ENCODE data around the gene NTM. TPM values are rescaled to one million over a fixed set of nuclear protein-coding genes. Genes with fewer than 3 reads are reported as not detected.
"Not testable (repeated sequence)": the region's sequence is repeated elsewhere in the genome, so short reads cannot be mapped to it uniquely, and the experiment has no call there.

The NTM gene
- total RNA-seq, 2 donors from 2014 or later, result not detected

- H3K27ac Mint-ChIP-seq, result no peak overlapping the region
- ATAC-seq (replicated peaks in 1 of 2), result no peak
- no peaks in the 10 kb centered on the region for H3K27me3 Mint-ChIP-seq (ENCODE audit: low read depth)
- no peaks in the 10 kb centered on the region for H3K4me1 Mint-ChIP-seq (ENCODE audit: low read depth)
- no peak for DNase-seq
- no peak overlapping the region for H3K4me3 Mint-ChIP-seq
- H3K9me3 Mint-ChIP-seq, result peaks cover 0 to 5% of the 10 kb centered on the region in 2 donors
- no peaks in the 10 kb centered on the region for H3K36me3 Mint-ChIP-seq (ENCODE audit: insufficient read depth in 2 of 2)
Measured at GRCh38 chr11:132058211-132058772, 687.9 kb downstream of the NTM start.

- H3K36me3 Mint-ChIP-seq (ENCODE audit: insufficient read depth in 2 of 2), result no peaks in the 10 kb centered on the region
- H3K4me3 Mint-ChIP-seq, result no peak overlapping the region
- no peaks in the 10 kb centered on the region for H3K27me3 Mint-ChIP-seq (ENCODE audit: low read depth)
- no peak for DNase-seq
- peaks cover under 1 to 5% of the 10 kb centered on the region in 2 donors for H3K9me3 Mint-ChIP-seq
- H3K4me1 Mint-ChIP-seq (ENCODE audit: low read depth), result no peaks in the 10 kb centered on the region
- H3K27ac Mint-ChIP-seq, result no peak overlapping the region
- ATAC-seq (replicated peaks in 1 of 2), result no peak
Measured at GRCh38 chr11:132060567-132060966, 690.2 kb downstream of the NTM start.

DNA sequence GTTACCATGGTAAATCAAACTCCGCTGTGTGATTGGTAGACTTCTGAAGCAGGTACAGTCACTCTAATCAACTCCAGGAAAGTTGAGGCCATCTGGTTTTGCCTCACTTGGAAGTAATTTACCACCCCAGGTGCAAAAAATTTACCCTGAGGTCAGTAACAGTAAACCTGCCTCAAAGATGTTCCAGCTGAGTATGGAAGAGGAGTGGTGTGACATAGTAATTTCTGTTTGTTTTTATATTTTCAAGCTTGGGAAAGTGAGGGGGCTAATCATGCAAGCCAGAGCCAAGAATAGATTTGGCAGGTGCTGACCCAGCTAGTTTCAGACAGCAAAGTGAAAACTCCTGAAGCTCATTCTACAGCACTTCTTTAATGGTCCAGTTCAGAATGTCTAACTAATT is 691.6 kb downstream of the NTM start:
- no peaks in the 10 kb centered on the region for H3K4me1 Mint-ChIP-seq (ENCODE audit: low read depth)

GRCh38 chr11:132062541-132062940 is 692.1 kb downstream of the NTM start:
- Mint-ChIP-seq H3K27me3 (ENCODE audit: low read depth) (no peaks in the 10 kb centered on the region), H3K4me1 (ENCODE audit: low read depth) (no peaks in the 10 kb centered on the region)

More for the DNA sequence above, 691.6 kb downstream of the NTM start:
- ATAC-seq (replicated peaks in 1 of 2) (no peak), DNase-seq (no peak)
- no peak overlapping the region for H3K27ac Mint-ChIP-seq
- H3K9me3 Mint-ChIP-seq, result peaks cover 7 to 10% of the 10 kb centered on the region in 2 donors
- no peak overlapping the region for H3K4me3 Mint-ChIP-seq
- peaks cover 1 to 2% of the 10 kb centered on the region in 2 donors for H3K36me3 Mint-ChIP-seq (ENCODE audit: insufficient read depth in 2 of 2)
- no peaks in the 10 kb centered on the region for H3K27me3 Mint-ChIP-seq (ENCODE audit: low read depth)

GRCh38 chr11:132064987-132065620 is 694.7 kb downstream of the NTM start:
- Mint-ChIP-seq H3K36me3 (ENCODE audit: insufficient read depth in 2 of 2) (peaks cover 1 to 6% of the 10 kb centered on the region in 2 donors), H3K27me3 (ENCODE audit: low read depth) (no peaks in the 10 kb centered on the region), H3K4me1 (ENCODE audit: low read depth) (no peaks in the 10 kb centered on the region), H3K27ac (no peak overlapping the region), H3K4me3 (no peak overlapping the region), H3K9me3 (peaks cover 4 to 16% of the 10 kb centered on the region in 2 donors)
- ATAC-seq (replicated peaks in 1 of 2), result no peak
- DNase-seq, result no peak

More at GRCh38 chr11:132062541-132062940, 692.1 kb downstream of the NTM start:
- ATAC-seq (replicated peaks in 1 of 2) (no peak), DNase-seq (no peak)
- H3K4me3 Mint-ChIP-seq, result no peak overlapping the region
- H3K27ac Mint-ChIP-seq, result no peak overlapping the region
- H3K36me3 Mint-ChIP-seq (ENCODE audit: insufficient read depth in 2 of 2), result peaks cover 1 to 2% of the 10 kb centered on the region in 2 donors
- H3K9me3 Mint-ChIP-seq, result peaks cover 7 to 10% of the 10 kb centered on the region in 2 donors

GRCh38 chr11:132068556-132068955 is 698.1 kb downstream of the NTM start:
- no peaks in the 10 kb centered on the region for H3K27me3 Mint-ChIP-seq (ENCODE audit: low read depth)
- ATAC-seq (replicated peaks in 1 of 2) (no peak), DNase-seq (no peak)
- H3K27ac Mint-ChIP-seq, result no peak overlapping the region
- no peaks in the 10 kb centered on the region for H3K4me1 Mint-ChIP-seq (ENCODE audit: low read depth)
- peaks cover 6 to 17% of the 10 kb centered on the region in 2 donors for H3K9me3 Mint-ChIP-seq
- peaks cover 1 to 6% of the 10 kb centered on the region in 2 donors for H3K36me3 Mint-ChIP-seq (ENCODE audit: insufficient read depth in 2 of 2)
- H3K4me3 Mint-ChIP-seq, result no peak overlapping the region

- not testable (repeated sequence) for H3K27ac Mint-ChIP-seq; H3K27me3 Mint-ChIP-seq (ENCODE audit: low read depth); ATAC-seq (replicated peaks in 1 of 2); H3K36me3 Mint-ChIP-seq (ENCODE audit: insufficient read depth in 2 of 2); DNase-seq; H3K4me1 Mint-ChIP-seq (ENCODE audit: low read depth); H3K4me3 Mint-ChIP-seq
- peaks cover 6 to 17% of the 10 kb centered on the region in 2 donors for H3K9me3 Mint-ChIP-seq
Measured at GRCh38 chr11:132069593-132069992, 699.2 kb downstream of the NTM start.

- not testable (repeated sequence) for H3K36me3 Mint-ChIP-seq (ENCODE audit: insufficient read depth in 2 of 2); H3K4me1 Mint-ChIP-seq (ENCODE audit: low read depth); H3K27me3 Mint-ChIP-seq (ENCODE audit: low read depth); DNase-seq; H3K4me3 Mint-ChIP-seq; H3K27ac Mint-ChIP-seq; ATAC-seq (replicated peaks in 1 of 2)
- peaks cover 6 to 15% of the 10 kb centered on the region in 2 donors for H3K9me3 Mint-ChIP-seq
Measured at GRCh38 chr11:132070907-132071306, 700.5 kb downstream of the NTM start.

DNA sequence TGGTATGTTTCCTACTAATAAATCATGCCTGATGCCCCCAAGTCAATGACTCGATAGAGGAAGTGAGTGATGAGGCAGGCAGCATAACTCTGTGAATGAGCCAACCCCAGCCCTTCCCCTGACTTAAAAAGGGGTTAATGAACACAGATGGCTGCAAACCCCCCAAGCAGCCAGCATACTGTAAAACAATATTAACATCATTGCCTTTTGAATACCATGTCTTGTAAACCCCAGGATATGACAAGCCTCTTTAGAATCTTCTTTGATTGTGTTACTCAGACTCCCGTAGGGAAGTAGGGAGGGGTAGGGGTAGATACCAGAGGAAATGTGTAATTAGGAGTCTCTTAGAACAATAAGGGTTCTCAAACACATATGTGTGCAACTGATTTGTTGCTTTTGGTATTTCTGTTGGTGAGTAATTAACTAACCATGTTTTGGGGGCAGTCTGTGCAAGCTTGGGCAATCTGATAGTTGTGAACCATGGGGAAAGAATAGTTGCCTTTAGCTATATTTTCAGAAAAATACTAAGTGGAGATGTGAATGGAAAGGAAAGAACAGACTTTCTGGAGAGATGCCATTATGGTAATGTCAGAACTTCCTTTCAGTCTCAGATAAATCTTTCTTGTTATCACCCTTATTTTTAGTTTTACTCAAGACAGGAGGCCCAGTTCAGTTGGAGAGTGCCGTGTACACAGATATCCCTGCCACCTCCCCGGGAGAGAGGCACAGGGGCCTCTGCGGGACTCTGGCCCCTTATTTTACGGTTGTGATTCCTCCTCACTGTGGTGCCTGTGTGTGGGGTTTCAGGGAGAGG is 701.8 kb downstream of the NTM start:
- Mint-ChIP-seq H3K4me1 (ENCODE audit: low read depth) (no peaks in the 10 kb centered on the region), H3K36me3 (ENCODE audit: insufficient read depth in 2 of 2) (peaks cover 0 to 4% of the 10 kb centered on the region in 2 donors), H3K9me3 (peaks cover 3 to 8% of the 10 kb centered on the region in 2 donors), H3K27ac (no peak overlapping the region), H3K4me3 (no peak overlapping the region), H3K27me3 (ENCODE audit: low read depth) (no peaks in the 10 kb centered on the region)
- ATAC-seq (replicated peaks in 1 of 2), result no peak
- DNase-seq, result no peak

DNA sequence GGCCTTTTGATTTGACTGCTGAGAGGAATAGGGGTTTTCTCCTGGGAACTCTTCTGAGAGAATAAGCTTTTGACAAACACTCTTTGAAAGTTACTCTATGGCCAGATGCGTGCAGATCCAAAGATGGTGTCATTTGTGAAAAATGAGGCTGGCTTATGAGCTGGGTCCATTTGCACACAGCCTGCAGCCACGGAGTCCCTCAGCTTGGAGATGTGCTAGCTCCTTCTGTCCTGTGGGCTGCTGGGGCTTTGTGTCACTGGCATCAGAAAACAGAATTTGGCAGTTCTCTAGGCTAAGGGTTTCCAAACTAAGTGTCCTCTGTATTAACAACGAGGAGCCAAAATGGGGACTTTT is 702.4 kb downstream of the NTM start:
- peaks cover 3 to 8% of the 10 kb centered on the region in 2 donors for H3K9me3 Mint-ChIP-seq
- ATAC-seq (replicated peaks in 1 of 2), result no peak
- no peaks in the 10 kb centered on the region for H3K27me3 Mint-ChIP-seq (ENCODE audit: low read depth)
- no peaks in the 10 kb centered on the region for H3K4me1 Mint-ChIP-seq (ENCODE audit: low read depth)
- H3K27ac Mint-ChIP-seq, result no peak overlapping the region
- H3K4me3 Mint-ChIP-seq, result no peak overlapping the region
- H3K36me3 Mint-ChIP-seq (ENCODE audit: insufficient read depth in 2 of 2), result peaks cover 0 to 4% of the 10 kb centered on the region in 2 donors
- DNase-seq, result no peak

DNA sequence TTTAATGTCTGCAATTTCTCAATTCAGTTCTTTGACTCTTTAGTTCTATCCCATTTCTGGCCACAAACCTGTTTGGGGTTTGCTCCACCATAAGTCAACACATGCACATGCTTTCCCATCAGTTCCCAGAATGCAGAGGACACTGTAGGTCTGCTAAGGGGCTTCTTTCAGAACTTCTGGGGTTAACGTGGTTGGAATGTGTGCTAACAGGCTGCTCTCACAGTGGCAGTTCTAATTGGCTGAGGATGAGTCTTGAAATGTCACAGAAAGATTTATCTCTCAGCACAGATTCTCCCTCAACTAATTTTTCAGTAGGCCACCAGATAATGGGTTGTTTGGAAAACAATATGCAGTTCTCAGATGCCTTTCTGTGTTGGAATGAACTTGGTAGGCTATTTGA is 703.4 kb downstream of the NTM start:
- Mint-ChIP-seq H3K27ac (no peak overlapping the region), H3K27me3 (ENCODE audit: low read depth) (no peaks in the 10 kb centered on the region), H3K9me3 (peaks cover 3 to 8% of the 10 kb centered on the region in 2 donors), H3K4me3 (no peak overlapping the region), H3K36me3 (ENCODE audit: insufficient read depth in 2 of 2) (peaks cover 0 to 4% of the 10 kb centered on the region in 2 donors), H3K4me1 (ENCODE audit: low read depth) (no peaks in the 10 kb centered on the region)
- DNase-seq, result no peak
- no peak for ATAC-seq (replicated peaks in 1 of 2)

DNA sequence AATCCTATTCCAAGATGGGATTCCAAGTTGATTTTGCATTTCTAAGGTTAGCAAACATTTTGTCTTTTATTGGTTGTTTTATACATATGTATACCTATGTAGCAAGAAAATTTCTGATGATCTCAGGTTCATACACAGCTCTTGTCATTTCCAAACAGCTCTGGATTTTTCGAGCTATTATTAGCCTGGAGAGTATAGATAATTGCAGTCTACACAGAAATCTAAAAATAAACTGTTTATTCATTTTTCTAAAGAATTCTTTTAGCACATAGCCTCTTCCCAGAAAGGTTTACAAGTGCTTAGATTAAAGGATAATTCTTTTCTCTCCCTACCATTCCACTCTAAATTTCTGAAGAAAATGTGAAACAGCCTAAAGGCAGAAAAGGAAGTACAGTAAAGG is 705.0 kb downstream of the NTM start:
- Mint-ChIP-seq H3K9me3 (peaks cover 2 to 3% of the 10 kb centered on the region in 2 donors), H3K4me1 (ENCODE audit: low read depth) (no peaks in the 10 kb centered on the region), H3K27ac (no peak overlapping the region), H3K36me3 (ENCODE audit: insufficient read depth in 2 of 2) (no peaks in the 10 kb centered on the region), H3K4me3 (no peak overlapping the region), H3K27me3 (ENCODE audit: low read depth) (no peaks in the 10 kb centered on the region)
- DNase-seq (no peak), ATAC-seq (replicated peaks in 1 of 2) (no peak)

- H3K27me3 Mint-ChIP-seq (ENCODE audit: low read depth), result no peaks in the 10 kb centered on the region
- no peaks in the 10 kb centered on the region for H3K36me3 Mint-ChIP-seq (ENCODE audit: insufficient read depth in 2 of 2)
- no peak overlapping the region for H3K27ac Mint-ChIP-seq
- ATAC-seq (replicated peaks in 1 of 2), result no peak
- H3K9me3 Mint-ChIP-seq, result peaks cover 0 to under 1% of the 10 kb centered on the region in 2 donors
- H3K4me3 Mint-ChIP-seq, result no peak overlapping the region
- DNase-seq, result no peak
- H3K4me1 Mint-ChIP-seq (ENCODE audit: low read depth), result no peaks in the 10 kb centered on the region
Measured at GRCh38 chr11:132077416-132077815, 707.0 kb downstream of the NTM start.

Data from activated T-cell treated with anti-CD3 and anti-CD28 coated beads, Interleukin-2, amount 50 U/mL, for 72 hours (primary cell).